ENCODE measurements around the gene ATP6V1E1. TPM values are rescaled to one million over a fixed set of nuclear protein-coding genes. Genes with fewer than 3 reads are reported as not detected.
A peak's percentile ranks its signal among the peaks of the same experiment; 100 is the strongest.
"Not testable (repeated sequence)": the region's sequence is repeated elsewhere in the genome, so short reads cannot be mapped to it uniquely, and the experiment has no call there.

Gene ATP6V1E1
- total RNA-seq, 1 donor from 2014 or later, result 213 TPM

- H3K27ac ChIP-seq (replicated peaks), result peak overlapping the region; percentile 98
- no peaks in the 10 kb centered on the region for H3K36me3 ChIP-seq
- no peaks in the 10 kb centered on the region for H3K27me3 ChIP-seq (ENCODE audit: low read depth)
- H3K9me3 ChIP-seq (replicated peaks), result no peaks in the 10 kb centered on the region
- DNase-seq, result no peak
- H3K4me1 ChIP-seq, result peaks cover 53% of the 10 kb centered on the region
- H3K4me3 ChIP-seq, result no peak overlapping the region
- intact Hi-C loops (cut with micrococcal nuclease), result no loop called here
- TF ChIP-seq, protein P1, sequence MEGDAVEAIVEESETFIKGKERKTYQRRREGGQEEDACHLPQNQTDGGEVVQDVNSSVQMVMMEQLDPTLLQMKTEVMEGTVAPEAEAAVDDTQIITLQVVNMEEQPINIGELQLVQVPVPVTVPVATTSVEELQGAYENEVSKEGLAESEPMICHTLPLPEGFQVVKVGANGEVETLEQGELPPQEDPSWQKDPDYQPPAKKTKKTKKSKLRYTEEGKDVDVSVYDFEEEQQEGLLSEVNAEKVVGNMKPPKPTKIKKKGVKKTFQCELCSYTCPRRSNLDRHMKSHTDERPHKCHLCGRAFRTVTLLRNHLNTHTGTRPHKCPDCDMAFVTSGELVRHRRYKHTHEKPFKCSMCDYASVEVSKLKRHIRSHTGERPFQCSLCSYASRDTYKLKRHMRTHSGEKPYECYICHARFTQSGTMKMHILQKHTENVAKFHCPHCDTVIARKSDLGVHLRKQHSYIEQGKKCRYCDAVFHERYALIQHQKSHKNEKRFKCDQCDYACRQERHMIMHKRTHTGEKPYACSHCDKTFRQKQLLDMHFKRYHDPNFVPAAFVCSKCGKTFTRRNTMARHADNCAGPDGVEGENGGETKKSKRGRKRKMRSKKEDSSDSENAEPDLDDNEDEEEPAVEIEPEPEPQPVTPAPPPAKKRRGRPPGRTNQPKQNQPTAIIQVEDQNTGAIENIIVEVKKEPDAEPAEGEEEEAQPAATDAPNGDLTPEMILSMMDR (IDR thresholded peaks at IDR 0.05; ENCODE audit: borderline replicate concordance), result no peak
Observed at GRCh38 chr22:17566776-17567175, 61.8 kb downstream of the ATP6V1E1 start.

DNA sequence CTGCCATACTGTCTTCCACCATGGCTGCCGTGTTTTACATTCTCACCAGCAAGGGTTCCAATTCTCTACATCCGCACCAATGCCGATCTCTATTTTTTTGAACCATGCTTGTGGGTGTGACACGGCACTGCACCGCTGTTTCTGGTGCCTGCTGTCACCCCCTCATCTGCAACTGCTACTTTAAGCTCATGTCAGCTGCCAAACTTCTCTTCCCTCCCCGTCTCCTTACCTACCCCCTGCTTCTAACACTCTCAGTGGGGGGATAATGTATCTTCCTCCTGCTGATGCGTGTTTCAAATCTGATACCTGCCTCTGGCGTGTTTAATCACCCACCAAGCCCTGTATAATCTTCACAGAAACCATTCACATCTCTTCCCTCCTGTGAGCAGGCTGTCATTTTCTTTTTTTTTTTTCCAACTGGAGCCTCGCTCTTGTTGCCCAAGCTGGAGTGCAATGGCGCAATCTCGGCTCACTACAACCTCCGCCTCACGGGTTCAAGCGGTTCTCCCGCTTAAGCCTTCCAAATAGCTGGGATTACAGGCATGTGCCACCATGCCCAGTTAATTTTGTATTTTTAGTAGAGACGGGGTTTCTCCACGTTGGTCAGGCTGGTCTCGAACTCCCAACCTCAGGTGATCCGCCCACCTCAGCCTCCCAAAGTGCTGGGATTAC is 62.4 kb downstream of the ATP6V1E1 start:
- H3K4me1 ChIP-seq, result peaks cover 47% of the 10 kb centered on the region
- H3K27me3 ChIP-seq (ENCODE audit: low read depth); H3K9me3 ChIP-seq (replicated peaks); DNase-seq; intact Hi-C loops (cut with micrococcal nuclease); H3K4me3 ChIP-seq; H3K36me3 ChIP-seq: not testable (repeated sequence)
- H3K27ac ChIP-seq (replicated peaks), result peak overlapping the region; percentile 98

DNA sequence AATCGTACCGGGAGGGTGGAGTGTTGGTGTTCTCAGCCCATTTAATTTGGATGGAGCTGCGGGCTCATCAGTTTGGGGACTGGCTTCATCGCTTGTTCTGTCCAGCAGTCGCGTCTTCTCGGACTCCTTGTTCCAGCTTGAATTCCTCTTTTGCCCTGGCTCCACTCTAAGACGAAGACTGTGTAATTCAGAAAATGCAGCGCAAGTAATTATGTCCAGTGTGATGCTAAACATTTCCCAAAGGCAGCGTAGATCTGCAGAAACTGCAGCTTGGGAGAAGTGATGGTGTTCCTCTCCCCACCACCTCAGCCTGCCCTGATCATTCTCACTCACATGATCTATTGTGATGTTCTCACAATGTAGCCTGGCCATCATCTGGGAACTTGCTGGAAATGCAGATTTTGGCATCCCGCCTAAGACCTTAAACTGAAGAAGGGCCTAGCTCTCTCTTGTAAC is 64.6 kb downstream of the ATP6V1E1 start:
- TF ChIP-seq, protein P1 (IDR thresholded peaks at IDR 0.05; ENCODE audit: borderline replicate concordance), result no peak
- no peak for DNase-seq
- no peaks in the 10 kb centered on the region for H3K36me3 ChIP-seq
- no peaks in the 10 kb centered on the region for H3K27me3 ChIP-seq (ENCODE audit: low read depth)
- intact Hi-C loops (cut with micrococcal nuclease), result no loop called here
- peaks cover 27% of the 10 kb centered on the region for H3K4me1 ChIP-seq
- peak overlapping the region; percentile 44 for H3K4me3 ChIP-seq
- H3K27ac ChIP-seq (replicated peaks), result peak overlapping the region; percentile 98
- no peaks in the 10 kb centered on the region for H3K9me3 ChIP-seq (replicated peaks)

- Histone ChIP-seq H3K27me3 (ENCODE audit: low read depth) (no peaks in the 10 kb centered on the region), H3K4me3 (peak within 1 kb of the TSS; percentile 44), H3K27ac (replicated peaks) (peak within 1 kb of the TSS; percentile 98), H3K9me3 (replicated peaks) (no peaks in the 10 kb centered on the region), H3K36me3 (no peaks in the 10 kb centered on the region), H3K4me1 (peaks cover 28% of the 10 kb centered on the region)
- intact Hi-C loops (cut with micrococcal nuclease), result no loop called here
- TF ChIP-seq, protein P1 (IDR thresholded peaks at IDR 0.05; ENCODE audit: borderline replicate concordance), result peak; percentile 33
- peak; percentile 71 for DNase-seq
Observed at GRCh38 chr22:17562906-17563870, 65.4 kb downstream of the ATP6V1E1 start, which contains the start of gene SLC25A18. TSS of gene SLC25A18 (plus strand) at chr22:17563498. CDS start at chr22:17579945, 16,447 bp downstream.

GRCh38 chr22:17559188-17559587 is 69.4 kb downstream of the ATP6V1E1 start:
- intact Hi-C loops (cut with micrococcal nuclease), result no loop called here

More at GRCh38 chr22:17559188-17559587, 69.4 kb downstream of the ATP6V1E1 start:
- Histone ChIP-seq H3K36me3 (no peaks in the 10 kb centered on the region), H3K27me3 (ENCODE audit: low read depth) (no peaks in the 10 kb centered on the region), H3K4me1 (peaks cover 24% of the 10 kb centered on the region), H3K27ac (replicated peaks) (peak overlapping the region; percentile 98), H3K9me3 (replicated peaks) (no peaks in the 10 kb centered on the region), H3K4me3 (no peak overlapping the region)
- DNase-seq, result no peak
- TF ChIP-seq, protein P1 (IDR thresholded peaks at IDR 0.05; ENCODE audit: borderline replicate concordance), result no peak

Measured in left ventricle myocardium inferior (tissue), 1 donor.